GM12801 (cell line): ENCODE results near the gene TSPAN9.

Source experiments
- TF ChIP-seq, protein P1 (sequence below): IDR thresholded peaks from one replicate; pipeline ENCODE4 v1.5.1; 2011; ENCODE audit warnings: control low read depth; ENCODE audit not compliant: insufficient read length; ENCODE audit errors: extremely low read depth

Gene TSPAN9

DNA sequence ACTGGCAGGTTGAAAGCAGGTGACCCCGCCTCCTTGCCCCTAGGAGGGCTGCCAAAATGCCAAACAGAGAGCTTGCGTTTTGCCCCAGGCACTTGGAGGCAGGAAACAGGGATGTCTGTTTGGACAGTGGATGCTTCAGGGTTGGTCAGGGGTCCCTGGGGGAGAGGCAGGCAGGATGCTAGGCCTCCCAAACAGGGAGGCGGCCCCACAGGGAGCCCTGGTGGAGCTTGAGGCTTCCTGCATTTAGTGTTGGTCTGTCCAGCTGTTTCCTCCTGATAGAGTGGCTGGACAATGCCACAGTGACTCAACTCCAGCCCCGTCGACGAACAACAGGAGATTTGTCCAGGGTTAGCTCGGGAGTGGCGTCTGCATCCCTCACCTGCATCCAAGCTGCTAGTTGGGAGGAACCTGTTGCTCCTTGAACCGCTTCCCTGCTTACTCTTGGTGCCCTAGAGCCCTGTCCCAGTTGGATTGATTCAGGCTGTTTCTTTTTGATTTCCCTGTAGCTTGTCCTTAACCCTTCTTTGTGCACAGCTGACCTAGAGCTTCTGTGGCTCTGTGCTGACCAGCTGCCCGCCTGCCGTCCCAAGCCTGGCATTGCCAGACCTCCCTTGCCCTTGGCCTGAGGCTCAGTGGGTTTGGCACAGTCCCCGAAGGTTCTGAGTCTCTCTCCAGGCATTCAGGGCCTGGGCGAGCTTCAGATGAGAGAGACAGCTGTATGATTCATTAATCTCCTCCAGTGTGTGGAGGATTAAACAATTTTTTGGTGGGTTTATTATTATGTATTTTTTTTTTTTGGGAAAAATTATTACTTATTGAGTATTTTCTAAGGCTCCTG lies 45.9 kb downstream of the TSPAN9 start:
- TF ChIP-seq, protein P1, sequence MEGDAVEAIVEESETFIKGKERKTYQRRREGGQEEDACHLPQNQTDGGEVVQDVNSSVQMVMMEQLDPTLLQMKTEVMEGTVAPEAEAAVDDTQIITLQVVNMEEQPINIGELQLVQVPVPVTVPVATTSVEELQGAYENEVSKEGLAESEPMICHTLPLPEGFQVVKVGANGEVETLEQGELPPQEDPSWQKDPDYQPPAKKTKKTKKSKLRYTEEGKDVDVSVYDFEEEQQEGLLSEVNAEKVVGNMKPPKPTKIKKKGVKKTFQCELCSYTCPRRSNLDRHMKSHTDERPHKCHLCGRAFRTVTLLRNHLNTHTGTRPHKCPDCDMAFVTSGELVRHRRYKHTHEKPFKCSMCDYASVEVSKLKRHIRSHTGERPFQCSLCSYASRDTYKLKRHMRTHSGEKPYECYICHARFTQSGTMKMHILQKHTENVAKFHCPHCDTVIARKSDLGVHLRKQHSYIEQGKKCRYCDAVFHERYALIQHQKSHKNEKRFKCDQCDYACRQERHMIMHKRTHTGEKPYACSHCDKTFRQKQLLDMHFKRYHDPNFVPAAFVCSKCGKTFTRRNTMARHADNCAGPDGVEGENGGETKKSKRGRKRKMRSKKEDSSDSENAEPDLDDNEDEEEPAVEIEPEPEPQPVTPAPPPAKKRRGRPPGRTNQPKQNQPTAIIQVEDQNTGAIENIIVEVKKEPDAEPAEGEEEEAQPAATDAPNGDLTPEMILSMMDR, result no peak

DNA sequence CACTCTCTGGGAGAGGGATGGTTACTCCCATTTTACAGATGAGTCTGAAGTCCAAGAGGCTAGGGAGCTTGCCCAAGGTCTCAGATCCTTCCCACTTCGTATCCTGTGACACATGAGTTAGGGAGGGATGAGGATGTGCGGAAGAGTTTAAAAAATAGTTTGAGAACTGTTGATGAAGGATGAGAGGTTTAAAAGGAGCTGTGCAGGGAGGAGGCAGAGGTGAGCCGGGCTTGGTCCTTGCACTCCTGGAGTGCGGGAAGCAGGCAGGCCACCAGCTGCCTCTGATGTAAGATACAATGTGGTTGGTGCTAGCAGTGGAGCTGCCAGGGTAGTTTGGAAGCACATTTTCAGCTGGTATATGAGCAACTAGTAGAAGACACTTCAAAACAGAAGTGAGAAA lies 46.5 kb downstream of the TSPAN9 start:
- TF ChIP-seq, protein P1, result no peak

DNA sequence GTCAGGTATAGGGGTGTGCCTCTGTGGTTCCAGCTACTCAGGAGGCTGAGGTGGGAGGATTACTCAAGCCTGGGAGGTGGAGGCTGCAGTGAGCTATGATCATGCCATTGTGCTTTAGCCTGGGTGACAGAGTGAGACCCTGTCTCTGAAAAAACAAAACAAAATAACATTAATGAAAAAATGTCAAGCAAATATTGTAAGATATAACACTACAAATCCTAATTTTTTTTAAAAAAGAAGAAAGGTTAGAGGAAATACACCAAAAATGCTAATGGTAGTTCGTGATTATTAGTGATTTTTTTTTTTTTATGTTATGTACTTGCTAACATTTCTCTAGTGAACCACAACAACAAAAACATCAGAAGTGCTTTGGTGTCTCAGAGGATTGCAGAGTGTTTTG lies 47.7 kb downstream of the TSPAN9 start:
- TF ChIP-seq, protein P1, result no peak

DNA sequence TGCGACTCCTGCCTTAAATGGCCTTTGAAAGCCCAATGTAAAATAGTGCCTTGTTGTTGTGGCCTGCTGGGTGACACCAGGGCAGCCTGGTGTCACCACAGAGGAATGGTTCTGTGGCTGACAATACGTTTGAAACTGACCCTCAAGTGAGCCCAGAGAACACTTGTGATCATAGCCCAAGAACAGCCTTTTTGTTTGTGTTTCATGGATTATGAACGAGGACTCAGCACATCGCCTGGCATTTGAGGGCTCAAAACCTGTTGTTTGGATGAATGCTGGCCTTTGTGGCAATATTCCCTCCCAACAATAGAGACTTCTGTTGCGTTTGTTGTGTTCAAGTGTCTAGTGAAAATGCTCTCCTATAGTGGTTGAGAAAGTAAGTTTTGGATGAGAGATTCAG lies 48.5 kb downstream of the TSPAN9 start:
- TF ChIP-seq, protein P1, result no peak

DNA sequence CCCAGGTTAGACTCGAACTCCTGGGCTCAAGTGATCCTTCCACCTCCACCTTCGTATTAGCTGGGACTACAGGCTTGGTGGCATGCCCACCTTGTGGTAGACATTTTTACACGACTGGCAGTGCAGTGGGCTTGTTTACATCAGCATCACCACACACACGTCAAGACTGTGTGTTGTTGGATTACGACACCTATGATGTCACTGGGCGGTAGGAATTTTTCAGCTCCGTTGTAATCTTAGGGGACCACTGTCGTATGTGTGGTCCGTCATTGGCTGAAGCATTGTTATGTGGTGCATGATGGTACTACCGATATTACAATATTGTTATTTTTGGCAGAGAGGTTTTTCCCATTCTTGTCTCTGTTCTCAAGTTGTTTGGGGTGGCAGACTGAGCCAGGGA lies 50.7 kb downstream of the TSPAN9 start:
- TF ChIP-seq, protein P1, result no peak

DNA sequence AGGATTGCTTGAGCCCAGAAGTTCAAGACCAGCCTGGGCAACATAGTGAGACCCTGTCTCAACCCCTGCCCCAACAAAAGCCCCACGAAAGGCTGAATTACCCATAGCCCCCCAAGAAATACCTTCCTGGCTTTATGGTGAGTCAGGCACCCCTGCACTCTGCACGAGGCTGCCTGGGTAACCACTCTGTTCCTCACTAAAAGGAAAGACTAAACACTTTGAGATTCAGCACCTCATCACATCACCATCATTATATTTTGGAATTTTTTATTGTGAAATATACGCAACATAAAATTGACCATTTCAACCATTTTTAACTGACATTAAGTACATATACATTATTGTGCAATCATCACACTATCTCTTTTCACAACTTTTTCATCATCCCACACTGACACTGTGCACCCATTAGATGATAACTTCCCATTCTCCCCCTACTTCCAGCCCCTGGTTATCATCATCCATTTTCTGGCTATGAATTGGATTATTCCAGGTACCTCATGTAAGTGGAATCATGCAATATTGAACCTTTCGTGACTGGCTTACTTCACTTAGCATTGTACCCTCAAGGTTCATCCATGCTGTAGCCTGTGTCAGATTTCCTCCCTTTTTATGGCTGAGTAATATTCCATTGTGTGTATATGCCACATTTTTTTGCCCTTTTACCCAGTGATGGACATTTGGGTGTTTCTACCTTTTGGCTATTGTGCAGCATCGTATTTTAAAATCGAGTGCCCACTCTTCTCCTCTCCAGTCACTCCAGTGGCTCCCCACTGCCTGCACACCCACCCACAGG lies 51.5 kb downstream of the TSPAN9 start:
- TF ChIP-seq, protein P1, result no peak

DNA sequence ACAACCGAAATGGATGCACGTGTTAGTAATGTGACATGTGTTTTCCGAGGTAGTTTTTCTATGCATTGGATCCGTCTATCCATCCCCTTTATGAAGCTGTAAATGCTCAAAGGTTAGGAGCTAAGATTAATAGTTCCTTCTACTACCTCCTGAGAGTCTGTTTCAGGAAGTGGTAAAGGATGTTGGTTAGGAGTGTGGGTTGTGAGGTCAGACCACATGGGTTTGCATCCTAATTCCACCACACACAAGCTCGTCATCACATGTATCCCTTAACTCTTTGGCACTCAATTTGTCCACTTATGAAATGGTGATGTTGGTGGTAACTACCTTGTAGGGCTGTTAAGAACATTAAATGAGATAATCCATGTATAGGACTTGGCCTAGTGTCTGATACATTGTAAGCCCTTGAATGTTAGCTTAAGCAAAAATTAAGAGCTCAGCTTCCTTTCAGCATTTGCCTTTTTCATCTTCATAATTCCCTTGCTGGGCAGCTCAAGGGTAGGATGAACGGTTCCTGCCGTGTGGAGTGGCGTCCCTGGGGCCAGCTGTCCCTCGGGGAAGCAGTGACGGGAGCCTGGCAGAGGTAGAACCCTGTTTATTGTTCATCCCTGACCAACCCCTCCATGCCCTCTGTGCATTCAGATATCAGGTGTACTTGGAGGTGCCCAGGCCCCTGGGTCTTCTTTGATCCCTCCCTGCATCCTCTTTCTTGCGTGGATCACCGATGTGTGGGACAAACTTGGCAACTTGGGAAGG lies 52.3 kb downstream of the TSPAN9 start:
- TF ChIP-seq, protein P1, result no peak
